ENCODE data around the gene RAB25.
"Not testable (repeated sequence)": the region's sequence is repeated elsewhere in the genome, so short reads cannot be mapped to it uniquely, and the experiment has no call there.

RAB25 gene

DNA sequence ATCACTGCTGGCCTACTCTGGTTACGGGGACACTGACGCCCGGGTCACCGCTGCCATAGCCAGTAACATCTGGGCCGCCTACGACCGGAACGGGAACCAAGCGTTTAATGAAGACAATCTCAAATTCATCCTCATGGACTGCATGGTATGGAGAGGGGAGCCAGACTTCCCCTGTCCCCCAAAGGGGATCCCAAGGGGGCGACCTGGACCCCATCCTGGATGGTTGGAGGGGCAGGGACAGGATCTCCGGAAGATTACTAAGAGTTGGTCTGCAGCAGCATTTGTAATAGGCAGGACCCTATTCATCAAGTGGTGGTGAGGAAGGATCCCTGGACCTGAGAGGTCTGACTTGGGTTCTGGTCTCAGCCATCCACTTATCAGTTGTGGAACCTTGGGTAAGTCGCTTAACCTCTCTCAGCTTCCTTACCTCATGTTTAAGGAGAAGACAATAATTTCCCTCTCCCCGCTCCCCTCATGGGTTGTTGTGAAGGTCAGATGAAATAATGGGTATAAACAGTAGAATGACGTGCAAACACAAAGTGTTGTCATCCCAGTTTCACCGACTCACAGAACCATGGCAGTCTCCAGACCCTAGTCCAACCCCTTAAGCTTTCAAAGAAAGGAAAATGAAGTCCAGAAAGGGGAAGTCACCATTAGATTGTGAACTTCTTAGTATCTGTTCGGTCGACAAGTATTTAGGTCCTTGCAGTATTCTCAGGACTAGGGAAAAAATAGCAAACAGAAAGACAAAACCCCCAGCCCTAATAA, 5.5 kb upstream of the RAB25 start:
- DNase-seq = no peak

GRCh38 chr1:156056326-156056849, 4.6 kb upstream of the RAB25 start:
- DNase-seq = no peak

DNA sequence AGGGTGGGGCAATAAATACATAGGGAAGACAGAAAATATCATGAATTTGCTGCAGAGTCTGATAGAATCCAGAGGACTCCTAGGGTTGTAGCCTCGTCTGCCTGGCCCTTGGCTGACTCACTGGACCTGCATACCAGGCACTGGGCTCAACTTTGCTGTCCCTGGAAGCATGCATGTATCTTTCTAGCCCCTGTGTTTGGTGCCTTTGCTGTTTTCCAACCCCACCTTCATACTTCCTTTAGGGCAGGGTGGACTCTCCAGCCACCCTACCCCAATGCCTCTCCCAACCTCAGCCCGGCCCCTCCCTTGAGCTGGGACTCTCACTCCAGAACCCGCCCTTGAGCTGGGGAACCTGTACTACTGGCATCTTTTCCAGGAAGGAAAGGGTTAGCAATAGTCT, 1.2 kb downstream of the RAB25 start:
- DNase-seq = no peak

GRCh38 chr1:156063997-156064285, 3.0 kb downstream of the RAB25 start:
- no peak for DNase-seq

DNA sequence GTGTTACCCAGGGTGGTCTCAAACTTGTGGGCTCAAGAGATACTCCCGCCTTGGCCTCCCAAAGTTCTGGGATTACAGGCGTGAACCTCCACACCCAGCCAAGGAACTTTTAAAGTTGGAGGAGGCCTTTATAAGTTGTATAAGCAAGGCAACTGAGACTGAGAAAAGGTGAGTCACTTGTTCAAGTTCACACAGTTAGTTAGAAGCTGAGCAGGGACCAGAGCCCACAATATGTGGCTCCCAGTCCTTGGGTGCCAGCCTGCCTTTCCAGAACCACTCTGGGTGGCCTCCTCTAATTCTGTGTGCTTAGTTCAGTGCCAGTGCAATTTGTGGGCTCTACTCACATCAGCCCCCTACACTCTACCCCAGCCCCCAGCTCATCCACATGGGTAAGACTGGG, 3.7 kb downstream of the RAB25 start:
- DNase-seq = no peak

DNA sequence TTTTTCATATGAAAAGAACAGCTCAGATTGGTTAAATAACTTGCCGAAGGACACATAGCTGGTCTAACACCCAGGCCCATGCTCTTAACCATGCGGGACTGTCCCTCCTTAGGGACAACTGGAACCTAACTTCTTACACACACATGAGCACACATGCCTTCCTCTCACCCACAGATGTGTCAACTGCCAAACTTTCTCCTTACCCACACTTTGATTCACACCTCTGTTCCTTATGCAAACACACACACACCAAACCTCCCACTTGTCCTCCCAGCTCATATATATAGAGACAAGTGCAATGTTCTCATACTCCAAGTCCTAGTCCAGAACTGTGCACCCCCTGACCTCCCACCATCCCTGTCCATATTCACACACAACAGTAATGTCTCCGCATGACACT, 4.3 kb downstream of the RAB25 start:
- no peak for DNase-seq

DNA sequence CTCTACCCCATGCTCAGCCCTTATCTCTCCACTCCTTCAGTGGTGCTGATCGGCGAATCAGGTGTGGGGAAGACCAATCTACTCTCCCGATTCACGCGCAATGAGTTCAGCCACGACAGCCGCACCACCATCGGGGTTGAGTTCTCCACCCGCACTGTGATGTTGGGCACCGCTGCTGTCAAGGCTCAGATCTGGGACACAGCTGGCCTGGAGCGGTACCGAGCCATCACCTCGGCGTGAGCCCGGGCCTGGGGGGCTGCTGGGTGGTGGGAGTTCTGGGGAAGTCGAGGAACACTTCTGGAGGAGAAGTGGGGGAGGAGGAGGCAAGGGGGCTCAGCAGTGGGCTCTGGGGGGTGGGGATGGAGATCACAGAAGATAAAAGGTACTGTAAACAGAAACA, 4.9 kb downstream of the RAB25 start:
- DNase-seq = no peak

DNA sequence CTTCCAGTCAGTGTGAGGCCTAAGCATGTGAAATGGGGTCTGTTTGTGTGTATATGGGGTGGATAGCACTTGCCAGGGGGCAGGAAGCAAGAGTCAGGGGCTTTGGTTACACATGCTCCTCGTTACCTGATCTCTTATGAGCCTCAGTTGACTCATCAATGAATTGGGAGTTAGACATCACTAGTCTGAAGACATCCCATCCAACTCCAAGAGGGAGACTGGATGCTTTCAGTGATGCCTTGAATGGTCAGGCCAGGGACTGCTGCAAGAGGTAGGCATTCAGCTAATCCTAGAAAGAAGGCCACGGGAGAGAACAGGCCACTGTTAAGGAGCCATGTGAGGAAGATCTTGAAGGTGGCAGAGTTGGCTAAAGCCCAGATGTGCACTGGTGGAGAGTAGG, 6.3 kb downstream of the RAB25 start:
- DNase-seq = no peak

DNA sequence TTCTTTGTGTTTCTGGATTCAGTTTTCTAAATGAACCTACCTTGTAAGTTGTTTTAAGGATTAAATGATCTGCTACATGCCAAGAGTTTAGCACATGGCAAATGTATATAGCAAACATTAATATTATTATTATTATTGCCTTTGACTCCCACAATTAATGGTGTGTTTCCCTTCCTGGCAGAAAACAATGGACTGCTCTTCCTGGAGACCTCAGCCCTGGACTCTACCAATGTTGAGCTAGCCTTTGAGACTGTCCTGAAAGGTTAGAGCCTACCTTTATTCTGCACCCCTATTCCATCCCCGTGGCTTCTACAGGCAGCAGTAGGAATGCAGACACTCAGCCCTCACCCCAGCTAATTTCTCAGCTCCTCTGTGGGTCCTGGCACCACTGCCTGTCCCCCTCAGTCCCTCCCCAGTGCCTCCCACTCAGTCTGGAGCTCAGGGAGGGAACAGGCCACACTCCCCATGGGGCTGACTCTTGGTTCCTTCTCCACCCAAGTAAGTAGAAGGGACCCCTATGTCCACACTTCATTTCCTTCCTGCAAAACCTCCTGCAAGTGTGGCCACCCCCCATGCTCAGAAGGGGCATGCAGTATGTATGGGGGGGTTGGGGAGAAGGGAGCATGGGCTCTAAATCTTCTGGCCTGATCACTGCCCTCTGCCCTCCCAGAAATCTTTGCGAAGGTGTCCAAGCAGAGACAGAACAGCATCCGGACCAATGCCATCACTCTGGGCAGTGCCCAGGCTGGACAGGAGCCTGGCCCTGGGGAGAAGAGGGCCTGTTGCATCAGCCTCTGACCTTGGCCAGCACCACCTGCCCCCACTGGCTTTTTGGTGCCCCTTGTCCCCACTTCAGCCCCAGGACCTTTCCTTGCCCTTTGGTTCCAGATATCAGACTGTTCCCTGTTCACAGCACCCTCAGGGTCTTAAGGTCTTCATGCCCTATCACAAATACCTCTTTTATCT, 8.8 kb downstream of the RAB25 start:
- no peak for DNase-seq

DNA sequence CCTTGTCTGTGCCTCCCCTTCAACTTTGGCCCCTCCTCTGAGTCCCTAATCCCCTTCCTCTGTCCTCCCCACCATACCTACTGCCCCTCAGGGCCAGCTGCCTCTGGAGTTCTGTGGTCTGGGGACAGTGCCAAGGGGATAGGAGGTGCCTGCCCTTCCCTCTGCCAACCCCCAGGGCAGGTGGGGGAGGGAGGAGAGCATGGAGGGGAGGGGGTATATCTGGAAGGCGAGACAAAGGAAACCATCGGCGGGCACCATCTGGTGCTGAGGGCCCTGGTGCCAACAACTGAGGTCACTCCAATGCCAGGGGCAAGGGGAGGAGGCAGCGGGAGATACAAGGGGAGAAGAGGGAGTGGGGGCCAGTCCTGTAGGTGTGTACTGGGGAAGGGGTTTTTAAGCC, 9.6 kb downstream of the RAB25 start:
- DNase-seq = no peak

- not testable (repeated sequence) for DNase-seq
Observed at GRCh38 chr1:156071332-156071816, 10.4 kb downstream of the RAB25 start.

- no peak for DNase-seq
Observed at GRCh38 chr1:156072251-156072650, 11.3 kb downstream of the RAB25 start.

GRCh38 chr1:156073110-156073687, 12.2 kb downstream of the RAB25 start:
- DNase-seq = no peak

- no peak for DNase-seq
Observed at GRCh38 chr1:156073740-156074139, 12.8 kb downstream of the RAB25 start.

- no peak for DNase-seq
Observed at GRCh38 chr1:156074661-156075060, 13.7 kb downstream of the RAB25 start.

DNA sequence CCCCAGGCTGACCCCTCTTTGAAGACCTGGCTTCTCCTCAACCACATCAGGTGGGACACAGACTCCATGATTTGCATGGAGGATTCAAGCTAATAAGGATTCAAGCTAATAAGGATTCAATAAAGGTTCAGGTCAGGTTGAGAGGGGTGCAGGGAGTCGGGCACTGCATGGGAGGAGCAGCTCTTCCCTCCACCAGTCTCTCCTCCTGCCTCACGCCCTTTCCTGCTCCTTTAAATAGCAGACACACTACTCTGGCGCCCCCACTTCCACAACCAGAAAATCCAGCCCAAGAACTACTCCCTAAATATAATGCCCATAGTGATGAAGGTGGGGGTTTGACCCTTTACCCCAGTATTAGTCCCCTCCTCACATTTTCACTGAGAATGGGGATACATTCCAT, 14.2 kb downstream of the RAB25 start:
- no peak for DNase-seq

DNA sequence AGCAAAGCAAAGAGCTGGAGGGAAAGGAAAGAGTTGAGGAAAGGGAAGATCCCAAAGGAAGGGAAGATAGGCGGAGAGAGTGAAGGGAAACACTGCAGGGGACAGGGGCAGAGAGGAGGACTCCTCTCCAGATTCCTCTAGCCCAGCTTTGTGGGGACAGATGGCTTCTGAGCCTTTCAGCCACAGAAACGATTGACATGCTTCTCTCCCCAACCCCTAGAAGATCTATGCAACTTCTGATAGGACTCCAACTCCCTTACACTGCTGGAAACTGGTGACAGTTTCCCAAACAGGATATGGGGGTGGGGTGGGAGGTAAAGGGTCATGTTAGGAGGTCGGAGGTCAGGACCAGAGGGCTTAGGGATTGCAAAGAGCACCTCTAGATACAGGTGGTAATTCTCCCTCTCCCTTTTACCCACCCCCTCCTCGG, 14.8 kb downstream of the RAB25 start:
- DNase-seq = no peak

- no peak for DNase-seq
Observed at GRCh38 chr1:156076609-156077429, 15.9 kb downstream of the RAB25 start.

DNA sequence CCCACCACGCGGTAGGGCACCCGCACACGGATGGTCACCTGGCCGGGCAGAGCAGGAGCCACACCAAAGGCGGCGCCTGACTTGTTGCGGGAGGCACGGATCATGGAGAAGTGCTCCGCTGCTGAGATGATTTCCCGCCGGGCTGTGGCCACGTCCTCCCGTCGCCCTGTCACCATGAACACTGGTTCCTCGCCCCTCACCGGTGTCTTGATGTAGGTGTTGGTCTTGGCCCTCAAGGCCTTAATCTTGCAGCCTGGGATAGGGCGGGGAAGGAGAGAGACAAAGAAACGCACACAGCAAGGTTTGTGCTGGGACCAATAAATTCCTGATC, 16.4 kb downstream of the RAB25 start:
- DNase-seq = no peak

- no peak for DNase-seq
Observed at GRCh38 chr1:156078728-156079127, 17.8 kb downstream of the RAB25 start.

- no peak for DNase-seq
Observed at GRCh38 chr1:156079762-156080161, 18.8 kb downstream of the RAB25 start.

DNA sequence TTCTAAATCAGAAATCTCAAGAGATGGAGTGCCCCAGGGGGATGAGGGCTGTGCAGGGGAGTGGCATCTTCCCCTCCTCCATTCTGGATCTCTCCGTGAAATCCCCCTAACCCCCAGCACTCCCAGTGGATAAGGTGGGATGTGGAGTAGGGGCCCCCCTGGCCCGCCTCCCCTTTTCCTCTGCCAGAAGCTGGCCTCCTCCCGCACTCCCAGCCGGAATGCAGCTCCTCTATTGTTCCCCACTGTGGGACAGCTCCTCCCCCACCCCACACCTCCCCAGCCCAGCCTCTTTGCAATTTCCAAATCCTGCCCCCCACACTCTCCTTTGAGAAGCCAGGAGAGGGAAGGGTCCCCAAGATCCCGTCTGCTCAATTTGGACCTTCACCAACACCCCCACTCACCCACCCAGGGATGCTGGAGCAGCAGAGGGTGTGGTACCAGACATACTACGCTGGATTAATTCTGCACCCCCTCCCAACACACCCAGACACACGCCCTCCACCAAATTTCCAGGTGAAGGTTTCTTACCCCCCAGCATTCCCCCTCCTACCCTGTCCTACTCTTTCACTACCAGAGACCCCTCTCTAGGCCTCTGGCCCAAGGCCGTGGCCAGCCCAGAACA, 19.4 kb downstream of the RAB25 start:
- no peak for DNase-seq

Data from CD4-positive, alpha-beta T cell treated with Interleukin-17A for 4 hours (primary cell).